VCaP (cell line): ENCODE data around the gene ARHGAP23.

Source experiments
- H3K27ac ChIP-seq: fragments of 450-650 bp; 2 replicates; pipeline ENCODE4 v1.5.1; 2017
- CTCF ChIP-seq: fragments of 450-650 bp; conservative IDR thresholded peaks from 2 replicates; pipeline ENCODE4 v1.5.1; 2017; ENCODE audit warnings: mild to moderate bottlenecking, moderate library complexity

The ARHGAP23 gene

GRCh38 chr17:38542286-38542685 lies 114.0 kb downstream of the ARHGAP23 start:
- no peak overlapping the region for H3K27ac ChIP-seq
- TF ChIP-seq CTCF, result no peak

- TF ChIP-seq CTCF, result no peak
- H3K27ac ChIP-seq, result no peak overlapping the region
Observed at GRCh38 chr17:38543403-38544174, 115.3 kb downstream of the ARHGAP23 start.

- no peak for TF ChIP-seq CTCF
- no peak overlapping the region for H3K27ac ChIP-seq
Observed at GRCh38 chr17:38544175-38544838, 116.0 kb downstream of the ARHGAP23 start.

GRCh38 chr17:38544839-38545209 lies 116.6 kb downstream of the ARHGAP23 start:
- TF ChIP-seq CTCF, result no peak
- no peak overlapping the region for H3K27ac ChIP-seq

GRCh38 chr17:38545531-38546225 lies 117.4 kb downstream of the ARHGAP23 start:
- no peak overlapping the region for H3K27ac ChIP-seq
- no peak for TF ChIP-seq CTCF

GRCh38 chr17:38546396-38546795 lies 118.1 kb downstream of the ARHGAP23 start:
- H3K27ac ChIP-seq, result no peak overlapping the region
- TF ChIP-seq CTCF, result no peak

GRCh38 chr17:38547444-38547843 lies 119.2 kb downstream of the ARHGAP23 start:
- H3K27ac ChIP-seq, result no peak overlapping the region
- TF ChIP-seq CTCF, result no peak
